ENCODE data around the gene TMEM208.

DNA sequence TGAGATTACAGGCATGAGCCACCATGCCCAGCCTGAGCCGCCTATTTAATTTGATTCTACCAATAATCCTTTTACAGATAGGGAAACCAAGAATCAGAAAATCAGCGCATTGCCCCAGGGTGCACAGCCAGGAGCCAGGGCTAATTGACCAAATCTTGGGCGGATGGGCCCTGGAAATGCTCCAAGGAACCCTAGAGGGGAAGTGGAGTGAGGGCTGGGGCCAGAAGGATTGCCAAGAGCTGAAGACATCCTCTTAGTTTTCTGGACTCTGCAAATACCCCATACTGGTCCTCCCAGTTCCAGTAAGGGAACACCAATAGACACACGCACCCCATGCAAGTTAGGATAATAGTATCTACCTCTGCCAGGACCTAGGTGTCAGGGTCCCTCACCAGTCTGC is 16.6 kb downstream of the TMEM208 start:
- TF ChIP-seq, protein P1, sequence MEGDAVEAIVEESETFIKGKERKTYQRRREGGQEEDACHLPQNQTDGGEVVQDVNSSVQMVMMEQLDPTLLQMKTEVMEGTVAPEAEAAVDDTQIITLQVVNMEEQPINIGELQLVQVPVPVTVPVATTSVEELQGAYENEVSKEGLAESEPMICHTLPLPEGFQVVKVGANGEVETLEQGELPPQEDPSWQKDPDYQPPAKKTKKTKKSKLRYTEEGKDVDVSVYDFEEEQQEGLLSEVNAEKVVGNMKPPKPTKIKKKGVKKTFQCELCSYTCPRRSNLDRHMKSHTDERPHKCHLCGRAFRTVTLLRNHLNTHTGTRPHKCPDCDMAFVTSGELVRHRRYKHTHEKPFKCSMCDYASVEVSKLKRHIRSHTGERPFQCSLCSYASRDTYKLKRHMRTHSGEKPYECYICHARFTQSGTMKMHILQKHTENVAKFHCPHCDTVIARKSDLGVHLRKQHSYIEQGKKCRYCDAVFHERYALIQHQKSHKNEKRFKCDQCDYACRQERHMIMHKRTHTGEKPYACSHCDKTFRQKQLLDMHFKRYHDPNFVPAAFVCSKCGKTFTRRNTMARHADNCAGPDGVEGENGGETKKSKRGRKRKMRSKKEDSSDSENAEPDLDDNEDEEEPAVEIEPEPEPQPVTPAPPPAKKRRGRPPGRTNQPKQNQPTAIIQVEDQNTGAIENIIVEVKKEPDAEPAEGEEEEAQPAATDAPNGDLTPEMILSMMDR (IDR thresholded peaks at IDR 0.05; ENCODE audit: poor library complexity) = no peak
- TF ChIP-seq EZH2 (IDR thresholded peaks at IDR 0.05; ENCODE audit: borderline replicate concordance) = no peak

Measured in hepatocyte (in vitro differentiated cells).